Ascending aorta (tissue), 2 donors: ENCODE measurements around the gene FFAR3. TPM values are rescaled to one million over a fixed set of nuclear protein-coding genes. Genes with fewer than 3 reads are reported as not detected.
A peak's percentile ranks its signal among the peaks of the same experiment; 100 is the strongest.

Experiments
- DNase-seq, 2 donors: peaks; one replicate each; pipeline ENCODE4 v3.0.0-alpha.2; 2019; ENCODE audit warnings: low spot score in 2 of 2
- H3K27ac ChIP-seq, 2 donors: fragments of 200-600 bp; sonication (generic); one replicate each; pipeline ENCODE4 v1.5.1; 2016 to 2017; ENCODE audit warnings: mild to moderate bottlenecking in 1 of 2
- H3K27me3 ChIP-seq: fragments of 200-600 bp; sonication (generic); one replicate; pipeline ENCODE4 v1.5.1; 2017
- H3K36me3 ChIP-seq, 2 donors: fragments of 200-600 bp; sonication (generic); one replicate each; pipeline ENCODE4 v1.5.1; 2016
- H3K4me1 ChIP-seq, 2 donors: fragments of 200-600 bp; sonication (generic); one replicate each; pipeline ENCODE4 v1.5.1; 2016 to 2017; ENCODE audit warnings: mild to moderate bottlenecking in 1 of 2
- H3K4me3 ChIP-seq, 2 donors: fragments of 200-600 bp; sonication (generic); one replicate each; pipeline ENCODE4 v1.5.1; 2016 to 2017; ENCODE audit warnings: mild to moderate bottlenecking in 1 of 2
- H3K9me3 ChIP-seq, 2 donors: fragments of 200-600 bp; sonication (generic); one replicate each; pipeline ENCODE4 v1.5.1; 2016
- CTCF ChIP-seq, 3 experiments: fragments of 200-600 bp in 2 of 3; fragments of 450-650 bp in 1 of 3; sonication (generic) in 2 of 3; IDR thresholded peaks; one replicate each; pipeline ENCODE4 v1.5.1; 2016 to 2019; ENCODE audit warnings: antibody characterized with exemption in 3 of 3, mild to moderate bottlenecking in 1 of 3, moderate library complexity in 1 of 3
- intact Hi-C: fragments of 100-400 bp; cut with DNase I; formaldehyde crosslinking; loops from one replicate; pipeline ENCODE4 v1.15.1; 2023
- total RNA-seq: library from RNA; depleted of rRNA; stranded (reverse); fragments of >200 nt; gene quantifications from one replicate; pipeline ENCODE4 v1.1.0, GENCODE V29; 2016

FFAR3 gene
- total RNA-seq, 1 donor from 2014 or later: not detected

GRCh38 chr19:35337984-35338296, 20.3 kb upstream of the FFAR3 start:
- Histone ChIP-seq H3K27me3 (no peaks in the 10 kb centered on the region), H3K4me1 (no peaks in the 10 kb centered on the region), H3K36me3 (no peaks in the 10 kb centered on the region), H3K27ac (no peak overlapping the region), H3K9me3 (no peaks in the 10 kb centered on the region), H3K4me3 (no peak overlapping the region)
- no peak for TF ChIP-seq CTCF (IDR thresholded peaks at IDR 0.05)
- DNase-seq: no peak
- intact Hi-C loops: no loop called here

- Histone ChIP-seq H3K4me3 (no peak overlapping the region), H3K27ac (no peak overlapping the region), H3K36me3 (no peaks in the 10 kb centered on the region), H3K27me3 (no peaks in the 10 kb centered on the region), H3K9me3 (no peaks in the 10 kb centered on the region), H3K4me1 (no peaks in the 10 kb centered on the region)
- no peak for TF ChIP-seq CTCF (IDR thresholded peaks at IDR 0.05)
- intact Hi-C loops: no loop called here
- no peak for DNase-seq
Observed at GRCh38 chr19:35340431-35340830, 17.8 kb upstream of the FFAR3 start.

GRCh38 chr19:35341006-35341405, 17.3 kb upstream of the FFAR3 start:
- Histone ChIP-seq H3K4me3 (no peak overlapping the region), H3K9me3 (no peaks in the 10 kb centered on the region), H3K27ac (no peak overlapping the region), H3K36me3 (no peaks in the 10 kb centered on the region), H3K27me3 (no peaks in the 10 kb centered on the region), H3K4me1 (no peaks in the 10 kb centered on the region)
- DNase-seq: no peak
- TF ChIP-seq CTCF (IDR thresholded peaks at IDR 0.05): no peak
- intact Hi-C loops: no loop called here

GRCh38 chr19:35341565-35342225, 16.6 kb upstream of the FFAR3 start:
- intact Hi-C loops: no loop called here
- DNase-seq: no peak

GRCh38 chr19:35342430-35342829, 15.8 kb upstream of the FFAR3 start:
- Histone ChIP-seq H3K36me3 (no peaks in the 10 kb centered on the region), H3K27me3 (no peaks in the 10 kb centered on the region), H3K4me1 (no peaks in the 10 kb centered on the region), H3K4me3 (no peak overlapping the region), H3K27ac (no peak overlapping the region), H3K9me3 (no peaks in the 10 kb centered on the region)
- no peak for DNase-seq
- no peak for TF ChIP-seq CTCF (IDR thresholded peaks at IDR 0.05)
- intact Hi-C loops: no loop called here

More at GRCh38 chr19:35341565-35342225, 16.6 kb upstream of the FFAR3 start:
- Histone ChIP-seq H3K4me1 (no peaks in the 10 kb centered on the region), H3K27me3 (no peaks in the 10 kb centered on the region), H3K4me3 (no peak overlapping the region), H3K36me3 (no peaks in the 10 kb centered on the region), H3K9me3 (no peaks in the 10 kb centered on the region), H3K27ac (no peak overlapping the region)
- TF ChIP-seq CTCF (IDR thresholded peaks at IDR 0.05): no peak

GRCh38 chr19:35344511-35345031, 13.7 kb upstream of the FFAR3 start:
- intact Hi-C loops: no loop called here
- Histone ChIP-seq H3K4me1 (no peaks in the 10 kb centered on the region), H3K9me3 (no peaks in the 10 kb centered on the region), H3K27ac (no peak overlapping the region), H3K36me3 (no peaks in the 10 kb centered on the region), H3K27me3 (no peaks in the 10 kb centered on the region), H3K4me3 (no peak overlapping the region)
- no peak for TF ChIP-seq CTCF (IDR thresholded peaks at IDR 0.05)
- peak in 1 of 2 donors; percentile 42 for DNase-seq
